SK-N-MC (cell line): ENCODE results near the gene PCDHB5.

Source experiments
- EZH2 ChIP-seq: fragments of 200-600 bp; sonication (generic); IDR thresholded peaks from one replicate; pipeline ENCODE4 v1.6.1; 2017; ENCODE audit warnings: antibody characterized with exemption
- FOXP2 ChIP-seq: optimal IDR thresholded peaks from 2 replicates; pipeline ENCODE3; 2011; ENCODE audit warnings: mild to moderate bottlenecking, moderate library complexity; ENCODE audit not compliant: insufficient read depth; ENCODE audit errors: extremely low read length, control extremely low read depth
- POLR2AphosphoS5 ChIP-seq: IDR thresholded peaks from 2 replicates; pipeline ENCODE4 v1.6.1; 2012; ENCODE audit warnings: mild to moderate bottlenecking, low read depth, low read length, borderline replicate concordance

GRCh38 chr5:141175933-141176332, 40.9 kb downstream of the PCDHB5 start:
- TF ChIP-seq EZH2: no peak
- no peak for TF ChIP-seq POLR2AphosphoS5
- no peak for TF ChIP-seq FOXP2
